NCI-H2196 treated with DMSO at 0.1 percent for 48 hours (cell line): ENCODE results near the gene TMEM181.
A peak's percentile ranks its signal among the peaks of the same experiment; 100 is the strongest.
"Not testable (repeated sequence)": the region's sequence is repeated elsewhere in the genome, so short reads cannot be mapped to it uniquely, and the experiment has no call there.

Experiments used
- DNase-seq: peaks from one replicate; lab custom pipeline; 2025; ENCODE audit not compliant: unreplicated experiment; lab: John Stamatoyannopoulos, UW

TMEM181 gene

GRCh38 chr6:158635427-158636073 is 75.7 kb downstream of the TMEM181 start:
- DNase-seq, result no peak

GRCh38 chr6:158636778-158637177 is 76.9 kb downstream of the TMEM181 start:
- DNase-seq, result no peak

GRCh38 chr6:158638324-158638854 is 78.5 kb downstream of the TMEM181 start:
- DNase-seq, result no peak

- no peak for DNase-seq
Measured at GRCh38 chr6:158639056-158639455, 79.2 kb downstream of the TMEM181 start.

- no peak for DNase-seq
Measured at GRCh38 chr6:158640519-158640918, 80.6 kb downstream of the TMEM181 start.

- no peak for DNase-seq
Measured at GRCh38 chr6:158642097-158642601, 82.3 kb downstream of the TMEM181 start.

GRCh38 chr6:158643836-158644230 is 83.9 kb downstream of the TMEM181 start:
- DNase-seq, result no peak

GRCh38 chr6:158644231-158645063 is 84.6 kb downstream of the TMEM181 start, which contains the start of gene DYNLT1:
DYNLT1 (minus strand) TSS chr6:158644743; CDS start chr6:158644708, 35 bp downstream.
- DNase-seq, result peak; percentile 62

GRCh38 chr6:158645064-158646022 is 85.5 kb downstream of the TMEM181 start:
- no peak for DNase-seq

- no peak for DNase-seq
Measured at GRCh38 chr6:158646023-158646910, 86.4 kb downstream of the TMEM181 start.

- no peak for DNase-seq
Measured at GRCh38 chr6:158647501-158647900, 87.6 kb downstream of the TMEM181 start.

GRCh38 chr6:158648682-158649131 is 88.8 kb downstream of the TMEM181 start:
- DNase-seq, result no peak

- DNase-seq, result no peak
Measured at GRCh38 chr6:158649289-158650143, 89.6 kb downstream of the TMEM181 start, which contains the start of gene SYTL3. SYTL3 (plus strand) TSS chr6:158650054; CDS start chr6:158663269, 13,215 bp downstream.

GRCh38 chr6:158651981-158652737 is 92.3 kb downstream of the TMEM181 start:
- not testable (repeated sequence) for DNase-seq

- no peak for DNase-seq
Measured at GRCh38 chr6:158653577-158654354, 93.9 kb downstream of the TMEM181 start.

- DNase-seq, result peak; percentile 47
Measured at GRCh38 chr6:158654498-158654897, 94.6 kb downstream of the TMEM181 start.

- DNase-seq, result no peak
Measured at GRCh38 chr6:158654960-158655489, 95.1 kb downstream of the TMEM181 start.
